ENCODE data around the gene MDH2.

DNA sequence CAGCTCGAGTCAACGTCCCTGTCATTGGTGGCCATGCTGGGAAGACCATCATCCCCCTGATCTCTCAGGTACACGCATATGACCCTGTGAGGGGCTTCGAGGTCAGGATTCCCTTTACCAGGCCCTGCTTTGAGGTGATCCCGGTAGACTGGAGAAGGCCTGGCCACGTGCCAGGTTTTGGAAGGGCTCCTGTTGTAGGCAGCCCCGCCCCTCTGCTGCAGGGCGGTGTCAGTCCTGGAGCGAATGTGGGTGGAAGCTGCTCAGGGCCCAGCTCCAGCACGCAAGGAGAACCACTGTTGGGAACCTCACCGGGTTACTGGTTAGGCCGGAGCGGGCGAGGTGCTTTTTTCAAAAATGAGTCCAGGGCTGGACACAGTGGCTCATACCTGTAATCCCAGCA, 15.6 kb downstream of the MDH2 start:
- TF ChIP-seq, protein P1, sequence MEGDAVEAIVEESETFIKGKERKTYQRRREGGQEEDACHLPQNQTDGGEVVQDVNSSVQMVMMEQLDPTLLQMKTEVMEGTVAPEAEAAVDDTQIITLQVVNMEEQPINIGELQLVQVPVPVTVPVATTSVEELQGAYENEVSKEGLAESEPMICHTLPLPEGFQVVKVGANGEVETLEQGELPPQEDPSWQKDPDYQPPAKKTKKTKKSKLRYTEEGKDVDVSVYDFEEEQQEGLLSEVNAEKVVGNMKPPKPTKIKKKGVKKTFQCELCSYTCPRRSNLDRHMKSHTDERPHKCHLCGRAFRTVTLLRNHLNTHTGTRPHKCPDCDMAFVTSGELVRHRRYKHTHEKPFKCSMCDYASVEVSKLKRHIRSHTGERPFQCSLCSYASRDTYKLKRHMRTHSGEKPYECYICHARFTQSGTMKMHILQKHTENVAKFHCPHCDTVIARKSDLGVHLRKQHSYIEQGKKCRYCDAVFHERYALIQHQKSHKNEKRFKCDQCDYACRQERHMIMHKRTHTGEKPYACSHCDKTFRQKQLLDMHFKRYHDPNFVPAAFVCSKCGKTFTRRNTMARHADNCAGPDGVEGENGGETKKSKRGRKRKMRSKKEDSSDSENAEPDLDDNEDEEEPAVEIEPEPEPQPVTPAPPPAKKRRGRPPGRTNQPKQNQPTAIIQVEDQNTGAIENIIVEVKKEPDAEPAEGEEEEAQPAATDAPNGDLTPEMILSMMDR (IDR thresholded peaks at IDR 0.05) = no peak
- no peak for TF ChIP-seq POLR2AphosphoS5 (IDR thresholded peaks at IDR 0.05)
